Heart right ventricle (tissue), 16 donors: ENCODE data around the gene EFCAB9. TPM values are rescaled to one million over a fixed set of nuclear protein-coding genes. Genes with fewer than 3 reads are reported as not detected.

Source experiments
- ATAC-seq, 8 donors: fragments of 200-7000 bp; cut with Tn5 transposase; one replicate each; pipeline ENCODE4 v1.9.1; 2020; ENCODE audit warnings: mild to moderate bottlenecking in 8 of 8, moderate library complexity in 8 of 8, moderate number of reproducible peaks in 1 of 8
- DNase-seq, 2 donors: peaks; one replicate each; pipeline ENCODE4 v3.0.0-alpha.2; 2020
- H3K27ac ChIP-seq, 10 donors: fragments of 200-600 bp; sonication (generic) in 2 of 10; one replicate each; pipeline versions ENCODE4 v1.5.0 to v1.8.0; 2020 to 2022; ENCODE audit warnings: mild to moderate bottlenecking in 3 of 10
- H3K27me3 ChIP-seq, 7 donors: fragments of 200-600 bp; one replicate each; pipeline ENCODE4 v1.8.0; 2021 to 2022; ENCODE audit warnings: mild to moderate bottlenecking in 2 of 7
- H3K36me3 ChIP-seq, 9 donors: fragments of 200-600 bp; sonication (generic) in 1 of 9; one replicate each; pipeline versions ENCODE4 v1.5.0 to v1.8.0; 2020 to 2022; ENCODE audit warnings: mild to moderate bottlenecking in 2 of 9
- H3K4me1 ChIP-seq, 9 donors: fragments of 200-600 bp; sonication (generic) in 1 of 9; one replicate each; pipeline versions ENCODE4 v1.5.0 to v1.8.0; 2020 to 2022; ENCODE audit warnings: mild to moderate bottlenecking in 4 of 9
- H3K4me3 ChIP-seq, 10 donors: fragments of 200-600 bp; sonication (generic) in 2 of 10; one replicate each; pipeline versions ENCODE4 v1.5.0 to v1.8.0; 2020 to 2022; ENCODE audit warnings: mild to moderate bottlenecking in 7 of 10, moderate library complexity in 2 of 10
- H3K9me3 ChIP-seq, 11 donors: fragments of 200-600 bp in 10 of 11; sonication (generic) in 2 of 11; one replicate each; pipeline versions ENCODE4 v1.5.0 to v1.8.0; 2013 to 2022; ENCODE audit warnings: mild to moderate bottlenecking in 2 of 11, control low read depth in 1 of 11, moderate library complexity in 1 of 11
- CTCF ChIP-seq, 9 donors: fragments of 200-600 bp; sonication (generic) in 2 of 9; IDR thresholded peaks; one replicate each; pipeline versions ENCODE4 v1.5.0 to v1.8.0; 2021 to 2022; ENCODE audit warnings: antibody characterized with exemption in 9 of 9, mild to moderate bottlenecking in 5 of 9, moderate library complexity in 1 of 9
- WGBS, 2 donors: extraction: QIAGEN DNeasy Blood & Tissue Kit; methylation state at CpG; one replicate each; pipeline ENCODE4 v1.1.7; 2013; ENCODE audit warnings: inconsistent platforms in 1 of 2; 5-methylcytosine and 5-hydroxymethylcytosine counted together
- intact Hi-C, 10 donors: fragments of 100-400 bp; cut with DNase I; formaldehyde crosslinking; loops; one replicate each; pipeline versions ENCODE4 v1.11.1 to v1.14.2; 2022
- polyA plus RNA-seq, 2 donors: library from polyadenylated mRNA; stranded (reverse); fragments of 200-250 nt; gene quantifications; one replicate each; pipeline ENCODE4 v1.2.3, GENCODE V29; 2013
- total RNA-seq, 10 donors: library from RNA; stranded (reverse); fragmentation: NEBNext Ultra II Directional in 3 of 10; extraction: Animal tissue kit (Norgen Biotek cat#: 25700) in 3 of 10; gene quantifications; one replicate each; pipeline versions ENCODE4 v1.2.1 to v1.2.4, GENCODE V29; 2021 to 2023
- donor health status: Arrhythmogenic right ventricular cardiomyopathy.
- donor health status: ischemic (EF 13 %, LVEDD 7.1; RV severe dilation, severe dysfunction).
- donor health status: healthy with polysubstance abuse.
- donor health status: DM: no; HTN: yes; CAD: no.
- donor health status: DM: no; HTN: no; CAD: no.
- donor health status: ischemic (EF 25% LVEDD 6.9; RV normal size, moderate dysfunction).
- donor health status: ischemic (EF 25% LVEDD 5.7; RV mildly dilated, moderate dysfunction).
- donor health status: healthy.
- donor health status: DM: yes; HTN: yes; CAD: no.
- donor health status: Ischemic cardiomyopathy.
- donor health status: ischemic (EF 35%, LVEDD 5.7; RV mildly dilated, moderate dysfunction).
- donor health status: nonischemic (EF 11% LVEDD 7.7; RV severe dilation, severe dysfunction).
- donor health status: DM: yes; HTN: yes; CAD: no.
- donor health status: PGD.
- donor health status: ischemic (EF 29% LVEDD 5.4; RV normal size, mild dysfunction).
- donor health status: nonischemic (EF 23%, LVEDD 6.1; RV moderate dilation, normal function).

EFCAB9 gene
- total and polyA plus RNA-seq, 12 donors = not detected

- Histone ChIP-seq H3K36me3 (peaks cover 0 to 28% (median 0%) of the 10 kb centered on the region in 9 donors), H3K9me3 (no peaks in the 10 kb centered on the region), H3K27me3 (no peaks in the 10 kb centered on the region), H3K4me3 (peak overlapping the region in 6 of 10 donors; percentile 19 to 42 (median 31)), H3K27ac (peak overlapping the region in 9 of 10 donors; percentile 62 to 93 (median 85)), H3K4me1 (peaks cover 9 to 96% (median 58%) of the 10 kb centered on the region in 9 donors)
- intact Hi-C loops = loop anchor here in 1 of 10 donors (2.0 kb wide), 1 partner anchor 22 kb away; no protein-coding TSS in a partner anchor
- ATAC-seq (peak; percentile 57 to 88 (median 68)), DNase-seq (peak in 1 of 2 donors; percentile 57)
- no peak for TF ChIP-seq CTCF (IDR thresholded peaks at IDR 0.05)
- whole genome bisulfite sequencing, 2 donors = 33 to 45% methylated on average over 18 of the region's 18 CpGs
Measured at GRCh38 chr5:172178991-172179989, 14.7 kb upstream of the EFCAB9 start.

GRCh38 chr5:172180936-172181335 is 13.0 kb upstream of the EFCAB9 start:
- no peaks in the 10 kb centered on the region for H3K9me3 ChIP-seq
- H3K36me3 ChIP-seq = peaks cover 0 to 39% (median 0%) of the 10 kb centered on the region in 9 donors
- peaks cover 3 to 96% (median 58%) of the 10 kb centered on the region in 9 donors for H3K4me1 ChIP-seq
- ATAC-seq (no peak), DNase-seq (no peak)
- peak overlapping the region in 2 of 10 donors; percentile 92 to 93 for H3K27ac ChIP-seq
- intact Hi-C loops = loop anchor here in 1 of 10 donors (10.0 kb wide), 1 partner anchor 266 kb away; no protein-coding TSS in a partner anchor
- no peak overlapping the region for H3K4me3 ChIP-seq
- 92 to 97% methylated on average over 9 of the region's 9 CpGs for WGBS, 2 donors
- H3K27me3 ChIP-seq = no peaks in the 10 kb centered on the region
- TF ChIP-seq CTCF (IDR thresholded peaks at IDR 0.05) = no peak

GRCh38 chr5:172182291-172182690 is 11.7 kb upstream of the EFCAB9 start:
- no peak for DNase-seq
- TF ChIP-seq CTCF (IDR thresholded peaks at IDR 0.05) = no peak
- 96 to 99% methylated on average over 6 of the region's 6 CpGs for WGBS, 2 donors

GRCh38 chr5:172183881-172184280 is 10.1 kb upstream of the EFCAB9 start:
- DNase-seq (no peak), ATAC-seq (no peak)
- Histone ChIP-seq H3K36me3 (peaks cover 0 to 39% (median 0%) of the 10 kb centered on the region in 9 donors), H3K27ac (peak overlapping the region in 4 of 10 donors; percentile 39 to 99 (median 80)), H3K9me3 (no peaks in the 10 kb centered on the region), H3K4me1 (peaks cover 3 to 83% (median 54%) of the 10 kb centered on the region in 9 donors), H3K4me3 (peak overlapping the region in 1 of 10 donors; percentile 97), H3K27me3 (no peaks in the 10 kb centered on the region)
- intact Hi-C loops = loop anchor here in 1 of 10 donors (10.0 kb wide), 1 partner anchor 269 kb away; no protein-coding TSS in a partner anchor
- no peak for TF ChIP-seq CTCF (IDR thresholded peaks at IDR 0.05)
- WGBS, 2 donors = 47 to 51% methylated on average over 4 of the region's 4 CpGs

More at GRCh38 chr5:172182291-172182690, 11.7 kb upstream of the EFCAB9 start:
- Histone ChIP-seq H3K4me3 (no peak overlapping the region), H3K36me3 (peaks cover 0 to 39% (median 0%) of the 10 kb centered on the region in 9 donors), H3K4me1 (peaks cover 3 to 94% (median 67%) of the 10 kb centered on the region in 9 donors), H3K27ac (no peak overlapping the region), H3K9me3 (no peaks in the 10 kb centered on the region), H3K27me3 (no peaks in the 10 kb centered on the region)
- ATAC-seq = no peak
- intact Hi-C loops = loop anchor here in 1 of 10 donors (10.0 kb wide), 1 partner anchor 267 kb away; no protein-coding TSS in a partner anchor
